Measurements from ENCODE around the gene TATDN3. TPM values are rescaled to one million over a fixed set of nuclear protein-coding genes. Genes with fewer than 3 reads are reported as not detected.
A peak's percentile ranks its signal among the peaks of the same experiment; 100 is the strongest.

The TATDN3 gene, protein sequence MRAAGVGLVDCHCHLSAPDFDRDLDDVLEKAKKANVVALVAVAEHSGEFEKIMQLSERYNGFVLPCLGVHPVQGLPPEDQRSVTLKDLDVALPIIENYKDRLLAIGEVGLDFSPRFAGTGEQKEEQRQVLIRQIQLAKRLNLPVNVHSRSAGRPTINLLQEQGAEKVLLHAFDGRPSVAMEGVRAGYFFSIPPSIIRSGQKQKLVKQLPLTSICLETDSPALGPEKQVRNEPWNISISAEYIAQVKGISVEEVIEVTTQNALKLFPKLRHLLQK
- 15.7 and 19.5 TPM in 2 replicates for total RNA-seq (2012; rRNA removed)

DNA sequence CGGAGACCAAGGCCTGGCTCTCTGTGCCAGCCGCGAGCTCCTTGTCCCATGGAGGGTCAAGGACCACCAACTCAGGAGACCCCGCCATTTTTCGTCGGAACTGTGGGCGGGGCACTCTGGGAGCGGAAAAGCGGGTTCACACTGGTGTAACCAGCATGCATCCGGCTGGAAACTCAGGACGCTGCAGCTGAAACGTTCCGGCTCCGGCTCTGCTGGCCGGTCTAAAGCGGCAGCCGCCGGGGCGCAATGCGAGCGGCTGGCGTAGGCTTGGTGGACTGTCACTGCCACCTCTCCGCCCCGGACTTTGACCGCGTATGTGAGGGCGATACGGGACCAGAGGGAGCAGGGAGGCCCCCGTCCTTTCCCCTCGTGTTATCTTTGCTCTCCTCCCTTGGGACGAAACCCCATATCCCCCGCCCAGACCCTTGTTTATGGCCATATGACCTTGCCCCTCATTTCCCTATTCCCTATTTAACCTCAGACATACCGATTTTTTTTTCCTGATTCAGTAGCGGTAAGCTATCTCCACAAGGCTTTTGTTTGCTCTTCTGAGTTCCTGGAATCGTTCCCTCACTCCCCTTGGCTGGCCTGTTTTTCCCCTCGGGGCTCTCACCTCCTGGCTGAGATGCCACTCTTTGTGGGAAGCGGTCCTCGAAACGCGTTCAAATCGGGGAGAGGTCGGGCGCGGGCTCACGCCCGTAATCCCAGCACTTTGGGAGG, at the start of gene TATDN3, which contains the start of gene NSL1:
TSS of gene TATDN3 (plus strand) at position 219 of the 720 bp plus-strand sequence. CDS start at position 247, 28 bp downstream.
TSS of gene NSL1 (minus strand) at position 102 of the 720 bp plus-strand sequence. CDS start at position 88, 14 bp downstream.
- Histone ChIP-seq H3K4me2 (ENCODE audit: low read length) (peak within 1 kb of the TSS; percentile 90), H3K4me1 (ENCODE audit: control insufficient read depth, insufficient read depth, low read length) (peaks cover 5% of the 10 kb centered on the region)

DNA sequence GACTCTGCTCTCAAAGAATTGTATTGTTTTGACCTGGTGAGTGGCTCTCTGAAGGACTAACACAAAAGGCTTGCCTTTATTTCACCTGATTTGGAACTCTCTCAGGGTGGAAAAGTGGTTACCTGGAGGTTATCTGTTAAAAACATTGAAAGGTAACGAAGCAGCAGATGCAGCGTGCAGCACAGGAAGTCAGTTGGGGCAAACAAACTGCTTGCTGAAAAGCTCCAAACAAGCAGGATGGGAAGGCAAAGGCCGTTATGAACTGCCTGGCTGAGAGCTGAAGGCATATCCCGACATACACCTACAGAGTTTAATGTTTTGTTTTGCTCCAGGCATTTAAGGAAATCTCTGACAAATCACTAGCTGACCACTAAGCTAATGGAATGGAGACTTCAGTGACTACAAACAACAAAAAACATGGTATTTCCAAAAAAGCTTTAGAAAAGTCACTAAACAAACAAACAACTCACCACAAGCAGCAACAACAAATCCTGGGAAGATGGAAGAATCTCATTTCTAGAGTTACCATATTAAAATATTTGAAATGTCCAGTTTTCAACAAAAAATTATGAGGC, 47.7 kb upstream of the TATDN3 start:
- Histone ChIP-seq H3K36me3 (ENCODE audit: insufficient read depth, low read length) (no peaks in the 10 kb centered on the region), H3K4me3 (ENCODE audit: low read length) (no peak overlapping the region), H3K4me2 (ENCODE audit: low read length) (no peak overlapping the region), H3K27me3 (ENCODE audit: control insufficient read depth, insufficient read depth, low read length) (no peaks in the 10 kb centered on the region), H3K9ac (ENCODE audit: low read depth, low read length) (no peak overlapping the region), H3K9me3 (replicated peaks; ENCODE audit: low read length) (no peaks in the 10 kb centered on the region), H3K4me1 (ENCODE audit: control insufficient read depth, insufficient read depth, low read length) (no peaks in the 10 kb centered on the region)

More for the DNA sequence above, at the start of gene TATDN3, which contains the start of gene NSL1:
- Histone ChIP-seq H3K4me3 (ENCODE audit: low read length) (peak within 1 kb of the TSS; percentile 100), H3K9me3 (replicated peaks; ENCODE audit: low read length) (no peaks in the 10 kb centered on the region), H3K36me3 (ENCODE audit: insufficient read depth, low read length) (peaks cover 4% of the 10 kb centered on the region), H3K27me3 (ENCODE audit: control insufficient read depth, insufficient read depth, low read length) (no peaks in the 10 kb centered on the region), H3K9ac (ENCODE audit: low read depth, low read length) (peak within 1 kb of the TSS; percentile 99)

DNA sequence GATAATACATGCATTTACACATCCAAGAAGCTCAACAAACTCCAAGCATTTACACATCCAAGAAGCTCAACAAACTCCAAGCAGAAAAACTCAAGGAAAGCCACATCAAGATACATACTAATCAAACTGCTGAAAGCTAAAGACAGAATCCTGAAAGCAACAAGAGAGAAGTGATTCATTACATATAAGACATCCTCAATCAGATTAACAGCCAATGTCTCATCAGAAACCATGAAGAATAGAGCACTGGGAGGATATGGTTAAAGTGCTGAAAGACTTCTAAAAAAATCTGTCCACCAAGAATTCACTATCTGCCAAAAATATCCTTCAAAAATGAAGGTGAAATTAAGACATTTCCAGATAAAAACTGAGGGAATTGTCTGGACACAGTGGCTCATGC, 46.4 kb upstream of the TATDN3 start:
- no peaks in the 10 kb centered on the region for H3K27me3 ChIP-seq (ENCODE audit: control insufficient read depth, insufficient read depth, low read length)
- no peak overlapping the region for H3K4me2 ChIP-seq (ENCODE audit: low read length)
- no peak overlapping the region for H3K4me3 ChIP-seq (ENCODE audit: low read length)
- no peak overlapping the region for H3K9ac ChIP-seq (ENCODE audit: low read depth, low read length)
- H3K9me3 ChIP-seq (replicated peaks; ENCODE audit: low read length) = no peaks in the 10 kb centered on the region
- no peaks in the 10 kb centered on the region for H3K36me3 ChIP-seq (ENCODE audit: insufficient read depth, low read length)
- peaks cover 2% of the 10 kb centered on the region for H3K4me1 ChIP-seq (ENCODE audit: control insufficient read depth, insufficient read depth, low read length)

DNA sequence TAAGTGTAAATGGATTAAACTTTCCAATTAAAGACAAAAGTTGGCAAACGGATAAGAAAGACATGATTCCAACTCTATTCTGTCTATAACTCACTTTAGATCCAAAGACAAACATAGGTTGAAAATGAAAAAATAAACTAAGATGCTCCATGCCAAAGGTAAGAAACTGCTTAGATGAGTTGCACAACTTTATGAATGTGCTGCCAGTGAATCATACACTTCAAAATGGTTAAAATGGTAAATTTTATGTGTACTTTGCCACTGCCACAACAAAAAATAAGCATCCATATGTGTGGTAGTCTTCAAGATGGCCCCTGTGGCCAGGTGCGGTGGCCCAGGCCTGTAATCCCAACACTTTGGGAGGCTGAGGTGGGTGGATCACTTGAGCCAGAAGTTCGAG, 45.1 kb upstream of the TATDN3 start:
- Histone ChIP-seq H3K4me3 (ENCODE audit: low read length) (no peak overlapping the region), H3K27me3 (ENCODE audit: control insufficient read depth, insufficient read depth, low read length) (no peaks in the 10 kb centered on the region), H3K4me2 (ENCODE audit: low read length) (no peak overlapping the region), H3K36me3 (ENCODE audit: insufficient read depth, low read length) (no peaks in the 10 kb centered on the region), H3K4me1 (ENCODE audit: control insufficient read depth, insufficient read depth, low read length) (peaks cover 2% of the 10 kb centered on the region), H3K9me3 (replicated peaks; ENCODE audit: low read length) (no peaks in the 10 kb centered on the region), H3K9ac (ENCODE audit: low read depth, low read length) (no peak overlapping the region)

DNA sequence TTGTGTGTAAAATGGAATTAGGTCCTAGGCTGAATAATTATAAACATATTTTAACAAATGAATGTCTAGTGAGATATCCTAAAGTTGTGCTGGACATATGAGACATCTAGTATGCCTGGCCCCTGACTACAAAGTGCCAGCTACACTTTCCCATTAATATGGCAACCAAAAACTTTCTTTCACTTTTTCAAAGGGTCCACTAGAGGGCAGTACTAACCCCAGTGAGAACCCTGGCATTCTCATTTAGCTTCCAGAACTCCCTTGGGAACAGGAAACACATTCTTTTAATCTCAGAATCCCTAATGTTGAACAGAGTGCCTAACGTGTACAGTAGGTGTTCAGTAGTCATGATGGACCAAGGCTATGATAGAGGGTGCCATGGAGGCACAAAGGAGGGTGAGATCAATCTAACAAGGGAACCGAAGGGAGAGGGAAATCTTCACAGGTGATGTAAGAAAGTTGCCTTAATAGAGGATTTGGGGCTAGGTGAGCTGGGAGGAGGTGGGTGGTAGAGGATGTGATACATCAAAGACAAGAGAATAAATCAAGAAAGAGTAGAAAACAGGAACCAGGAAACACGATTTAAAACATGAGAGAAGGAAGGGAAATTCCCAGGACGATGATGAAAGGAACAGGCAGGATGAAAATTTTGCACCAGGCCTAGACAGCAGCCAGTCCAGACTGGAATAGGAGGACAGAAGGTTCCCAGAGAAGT, 41.7 kb upstream of the TATDN3 start:
- no peaks in the 10 kb centered on the region for H3K36me3 ChIP-seq (ENCODE audit: insufficient read depth, low read length)
- H3K4me1 ChIP-seq (ENCODE audit: control insufficient read depth, insufficient read depth, low read length) = peaks cover 11% of the 10 kb centered on the region
- H3K9me3 ChIP-seq (replicated peaks; ENCODE audit: low read length) = no peaks in the 10 kb centered on the region
- no peaks in the 10 kb centered on the region for H3K27me3 ChIP-seq (ENCODE audit: control insufficient read depth, insufficient read depth, low read length)
- H3K4me2 ChIP-seq (ENCODE audit: low read length) = no peak overlapping the region
- H3K9ac ChIP-seq (ENCODE audit: low read depth, low read length) = no peak overlapping the region
- no peak overlapping the region for H3K4me3 ChIP-seq (ENCODE audit: low read length)

DNA sequence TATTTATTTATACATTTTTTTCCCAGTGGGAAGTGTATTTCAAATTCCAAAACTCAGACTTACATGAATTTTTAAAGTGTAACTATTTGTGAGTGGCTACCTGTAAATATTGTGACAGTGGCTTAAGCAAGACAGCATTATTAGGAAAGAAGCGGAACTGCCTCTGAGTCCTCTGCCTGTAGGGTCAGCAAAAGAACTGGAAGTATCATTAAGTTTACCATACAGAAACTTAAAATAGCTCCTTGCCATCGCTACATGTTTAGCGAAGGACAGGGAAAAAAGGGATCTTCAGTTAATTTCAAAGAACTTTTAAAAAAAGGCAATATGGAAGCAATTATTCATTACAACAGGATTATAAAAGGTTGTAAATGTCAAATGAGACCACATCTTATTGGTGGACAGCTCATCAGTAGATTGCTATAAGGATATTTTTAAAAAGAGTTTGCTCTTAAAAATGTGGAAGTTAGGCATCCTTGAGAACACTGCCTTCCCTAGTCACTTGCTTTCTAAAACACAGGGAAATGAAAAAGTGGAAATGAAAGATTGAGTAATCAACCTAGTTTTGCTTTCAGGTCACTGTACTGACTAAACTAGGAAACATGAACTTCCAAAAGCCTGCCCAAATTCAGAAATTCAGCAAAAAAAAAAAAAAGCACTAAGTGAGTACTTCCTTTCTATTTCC, 39.3 kb upstream of the TATDN3 start:
- Histone ChIP-seq H3K4me2 (ENCODE audit: low read length) (peak overlapping the region; percentile 63), H3K36me3 (ENCODE audit: insufficient read depth, low read length) (no peaks in the 10 kb centered on the region), H3K9ac (ENCODE audit: low read depth, low read length) (no peak overlapping the region), H3K4me3 (ENCODE audit: low read length) (no peak overlapping the region), H3K27me3 (ENCODE audit: control insufficient read depth, insufficient read depth, low read length) (no peaks in the 10 kb centered on the region), H3K4me1 (ENCODE audit: control insufficient read depth, insufficient read depth, low read length) (peaks cover 11% of the 10 kb centered on the region), H3K9me3 (replicated peaks; ENCODE audit: low read length) (no peaks in the 10 kb centered on the region)

DNA sequence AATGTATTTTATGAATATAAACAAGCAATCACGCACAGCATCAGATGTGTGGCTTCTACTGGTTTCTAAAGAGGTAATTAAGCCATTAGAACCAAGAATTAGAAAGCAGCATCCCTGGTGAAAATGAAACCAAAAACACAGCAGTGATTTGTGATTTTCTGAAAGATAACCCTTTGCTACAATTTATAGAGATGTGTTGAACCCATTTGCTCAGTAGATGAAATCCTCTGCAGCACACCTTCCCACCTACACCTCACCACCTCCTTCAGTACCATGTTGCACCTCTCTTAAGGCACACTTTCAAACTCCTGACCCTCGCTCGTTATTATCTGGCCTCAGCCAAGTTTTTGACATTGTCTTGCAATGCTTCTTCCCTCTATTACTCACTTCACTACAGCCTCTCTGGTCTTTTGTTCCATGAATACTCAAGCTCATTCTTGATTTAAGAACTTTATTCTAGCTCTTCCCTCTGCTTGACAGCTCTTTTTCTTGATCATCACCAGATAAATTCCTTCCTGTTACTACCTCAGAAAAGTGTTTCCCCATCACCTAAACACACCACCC, 38.7 kb upstream of the TATDN3 start:
- H3K4me1 ChIP-seq (ENCODE audit: control insufficient read depth, insufficient read depth, low read length) = peaks cover 11% of the 10 kb centered on the region
- no peak overlapping the region for H3K9ac ChIP-seq (ENCODE audit: low read depth, low read length)
- peak overlapping the region; percentile 39 for H3K4me3 ChIP-seq (ENCODE audit: low read length)
- H3K27me3 ChIP-seq (ENCODE audit: control insufficient read depth, insufficient read depth, low read length) = no peaks in the 10 kb centered on the region
- no peaks in the 10 kb centered on the region for H3K36me3 ChIP-seq (ENCODE audit: insufficient read depth, low read length)
- peak overlapping the region; percentile 63 for H3K4me2 ChIP-seq (ENCODE audit: low read length)
- H3K9me3 ChIP-seq (replicated peaks; ENCODE audit: low read length) = no peaks in the 10 kb centered on the region

DNA sequence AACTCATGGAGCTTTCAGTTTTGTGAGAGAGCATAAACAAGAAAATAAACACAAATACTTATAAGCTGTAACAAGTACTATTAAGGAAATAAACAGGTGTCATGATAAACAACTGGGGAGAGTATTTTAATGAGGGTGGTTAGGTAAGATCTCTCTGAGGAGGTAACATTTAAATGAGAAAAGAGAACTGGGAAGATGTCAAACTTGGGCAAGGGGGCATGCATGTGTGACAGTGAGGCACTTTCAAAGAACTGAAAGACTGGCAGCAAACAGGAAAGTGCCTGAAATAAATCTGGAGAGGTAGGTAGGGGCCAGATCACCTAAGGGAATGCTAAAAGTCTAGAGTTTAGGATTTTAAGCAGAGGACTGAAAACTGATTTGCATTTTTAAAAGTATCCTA, 37.9 kb upstream of the TATDN3 start:
- no peaks in the 10 kb centered on the region for H3K36me3 ChIP-seq (ENCODE audit: insufficient read depth, low read length)
- peaks cover 11% of the 10 kb centered on the region for H3K4me1 ChIP-seq (ENCODE audit: control insufficient read depth, insufficient read depth, low read length)
- H3K9ac ChIP-seq (ENCODE audit: low read depth, low read length) = no peak overlapping the region
- no peak overlapping the region for H3K4me2 ChIP-seq (ENCODE audit: low read length)
- no peak overlapping the region for H3K4me3 ChIP-seq (ENCODE audit: low read length)
- H3K9me3 ChIP-seq (replicated peaks; ENCODE audit: low read length) = no peaks in the 10 kb centered on the region
- no peaks in the 10 kb centered on the region for H3K27me3 ChIP-seq (ENCODE audit: control insufficient read depth, insufficient read depth, low read length)

DNA sequence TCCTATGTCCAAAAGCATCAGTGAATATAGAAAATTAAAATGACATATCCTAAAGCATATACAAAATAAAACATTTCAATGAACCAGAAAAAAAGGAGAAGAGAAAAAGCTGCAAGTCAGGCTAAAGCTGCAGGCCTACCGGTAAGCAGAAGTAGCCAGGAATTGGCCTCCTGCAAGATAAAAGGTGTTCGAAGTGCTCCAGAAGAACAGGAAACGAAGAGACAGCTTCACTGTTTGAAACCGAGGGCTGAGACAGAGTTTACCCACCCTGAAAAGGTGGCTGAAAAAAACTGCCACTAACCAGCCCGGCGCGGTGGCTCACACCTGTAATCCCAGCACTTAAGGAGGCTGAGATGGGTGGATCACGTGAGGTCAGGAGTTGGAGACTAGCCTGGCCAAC, 37.5 kb upstream of the TATDN3 start:
- H3K9ac ChIP-seq (ENCODE audit: low read depth, low read length) = no peak overlapping the region
- H3K4me1 ChIP-seq (ENCODE audit: control insufficient read depth, insufficient read depth, low read length) = peaks cover 11% of the 10 kb centered on the region
- no peaks in the 10 kb centered on the region for H3K9me3 ChIP-seq (replicated peaks; ENCODE audit: low read length)
- no peaks in the 10 kb centered on the region for H3K36me3 ChIP-seq (ENCODE audit: insufficient read depth, low read length)
- H3K4me3 ChIP-seq (ENCODE audit: low read length) = no peak overlapping the region
- H3K27me3 ChIP-seq (ENCODE audit: control insufficient read depth, insufficient read depth, low read length) = no peaks in the 10 kb centered on the region
- no peak overlapping the region for H3K4me2 ChIP-seq (ENCODE audit: low read length)

DNA sequence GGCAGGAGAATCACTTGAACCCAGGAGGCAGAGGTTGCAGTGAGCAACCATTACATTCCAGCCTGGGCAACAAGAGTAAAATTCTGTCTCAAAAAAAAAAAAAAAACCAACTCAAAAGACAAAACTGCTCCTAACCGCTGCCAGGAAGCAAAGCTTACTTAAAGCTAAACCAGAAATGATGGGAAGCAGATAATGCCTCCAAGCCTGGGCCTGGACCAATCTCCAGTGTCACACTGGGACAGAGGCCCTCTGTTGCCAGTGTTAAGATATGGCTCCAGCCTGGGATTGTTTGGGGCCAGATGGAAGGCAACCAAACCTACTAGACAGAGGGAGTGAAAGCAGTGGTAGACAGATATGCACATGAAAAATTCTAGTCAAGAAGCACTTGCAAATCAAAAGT, 37.0 kb upstream of the TATDN3 start:
- Histone ChIP-seq H3K4me2 (ENCODE audit: low read length) (no peak overlapping the region), H3K36me3 (ENCODE audit: insufficient read depth, low read length) (no peaks in the 10 kb centered on the region), H3K4me1 (ENCODE audit: control insufficient read depth, insufficient read depth, low read length) (peaks cover 11% of the 10 kb centered on the region), H3K27me3 (ENCODE audit: control insufficient read depth, insufficient read depth, low read length) (no peaks in the 10 kb centered on the region), H3K9ac (ENCODE audit: low read depth, low read length) (no peak overlapping the region), H3K4me3 (ENCODE audit: low read length) (no peak overlapping the region), H3K9me3 (replicated peaks; ENCODE audit: low read length) (no peaks in the 10 kb centered on the region)

Data from skeletal muscle satellite cell (primary cell).